ENCODE data around the gene AS3MT. TPM values are rescaled to one million over a fixed set of nuclear protein-coding genes. Genes with fewer than 3 reads are reported as not detected.

Gene AS3MT
- total RNA-seq, 1 donor from 2014 or later, result 0.29 TPM

DNA sequence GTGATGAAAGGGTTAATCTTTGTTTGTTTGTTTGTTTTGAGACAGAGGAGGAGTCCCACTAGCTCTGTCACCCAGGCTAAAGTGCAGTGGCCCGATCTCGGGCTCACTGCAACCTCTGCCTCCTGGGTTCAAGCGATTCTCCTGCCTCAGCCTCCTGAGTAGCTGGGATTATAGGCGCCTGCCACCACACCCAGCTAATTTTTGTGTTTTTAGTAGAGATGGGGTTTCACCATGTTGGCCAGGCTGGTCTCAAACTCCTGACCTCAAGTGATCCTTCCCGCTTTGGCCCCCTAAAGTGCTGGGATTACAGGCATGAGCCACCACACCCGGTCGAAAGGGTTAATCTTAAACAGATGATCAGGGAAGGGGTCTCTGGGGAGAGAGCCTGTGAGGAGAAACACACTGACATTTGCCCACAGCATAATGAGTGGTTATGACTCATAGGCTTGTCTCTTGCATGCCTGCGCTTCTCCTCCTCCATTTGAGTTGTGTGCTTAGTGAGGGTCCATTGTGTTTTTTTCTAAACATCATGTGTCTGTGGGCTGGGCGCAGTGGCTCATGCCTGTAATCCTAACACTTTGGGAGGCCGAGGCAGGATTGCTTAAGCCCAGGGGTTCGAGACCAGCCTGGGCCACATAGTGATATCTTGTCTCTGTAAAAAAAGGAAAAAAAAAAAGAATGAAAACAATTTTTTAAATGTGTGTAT is 13.4 kb upstream of the AS3MT start:
- DNase-seq (ENCODE audit: low spot score), result peak; percentile 25

DNA sequence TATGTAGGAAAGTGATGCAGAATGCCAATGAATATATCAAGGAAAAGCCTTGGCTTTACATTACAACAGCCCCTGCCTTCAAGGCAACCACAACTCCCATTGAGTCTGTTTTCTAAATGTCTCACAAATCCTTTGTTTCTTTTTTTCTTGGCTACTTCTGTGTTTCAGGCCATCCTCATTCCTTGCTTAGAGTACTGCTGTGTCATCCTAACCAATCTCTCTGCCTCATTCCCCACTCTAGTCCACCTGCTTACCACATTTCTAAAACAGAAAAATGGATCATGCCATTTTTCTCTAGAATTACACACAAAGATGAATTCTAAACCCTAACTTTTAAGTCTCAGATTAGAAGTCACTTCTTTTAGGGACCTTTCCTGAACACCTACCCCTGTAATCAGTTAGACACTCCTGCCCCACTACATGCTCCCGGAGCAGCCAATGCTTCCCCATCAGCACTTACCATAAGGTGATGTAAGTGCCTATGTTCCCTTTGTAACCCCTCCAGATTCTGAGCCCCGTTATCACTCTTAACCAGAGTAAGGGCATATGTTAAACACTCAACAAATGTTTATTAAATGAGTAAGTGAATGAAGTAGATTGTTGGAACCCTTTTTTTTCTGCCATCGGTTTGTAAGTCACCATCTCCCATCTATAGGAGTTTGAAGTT is 12.4 kb upstream of the AS3MT start:
- peak; percentile 4 for DNase-seq (ENCODE audit: low spot score)

DNA sequence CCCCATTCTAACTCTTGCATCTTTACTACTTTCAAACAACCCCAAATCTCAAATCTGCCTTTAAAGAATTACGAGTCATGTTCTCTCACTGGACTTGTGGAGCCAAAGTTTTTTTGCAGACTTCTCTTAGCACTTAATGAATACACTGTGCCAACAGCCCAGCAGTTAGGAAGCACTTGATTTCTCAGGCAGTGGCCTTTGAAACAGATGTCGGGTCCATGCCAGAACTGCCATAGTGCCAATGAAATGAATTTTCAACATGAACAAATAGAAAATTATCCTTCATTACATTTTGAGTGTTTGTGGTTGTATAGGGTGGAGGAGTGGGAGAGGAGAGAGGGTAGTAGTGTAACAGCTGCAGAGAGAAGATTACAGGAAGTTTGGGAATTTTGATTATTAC is 9.4 kb upstream of the AS3MT start:
- DNase-seq (ENCODE audit: low spot score), result no peak

DNA sequence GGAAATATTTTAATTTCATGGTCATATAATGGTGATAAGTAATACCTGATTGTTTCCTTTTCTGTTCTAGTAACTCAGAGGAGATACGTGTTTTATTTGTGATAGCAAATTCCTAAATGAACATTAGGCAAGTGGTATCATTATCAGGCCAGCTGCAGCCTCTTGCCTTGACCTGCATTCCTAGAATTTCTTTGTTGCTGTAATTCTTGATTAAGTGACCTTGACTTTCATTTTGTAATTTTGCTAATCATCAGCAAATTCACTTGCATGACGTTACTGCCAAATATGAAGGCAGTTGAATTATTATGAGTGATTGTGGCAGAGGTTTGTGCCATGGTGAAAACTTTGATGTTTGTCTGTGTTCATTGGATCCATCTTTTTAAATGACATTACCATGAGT is 5.6 kb upstream of the AS3MT start:
- DNase-seq (ENCODE audit: low spot score), result no peak

DNA sequence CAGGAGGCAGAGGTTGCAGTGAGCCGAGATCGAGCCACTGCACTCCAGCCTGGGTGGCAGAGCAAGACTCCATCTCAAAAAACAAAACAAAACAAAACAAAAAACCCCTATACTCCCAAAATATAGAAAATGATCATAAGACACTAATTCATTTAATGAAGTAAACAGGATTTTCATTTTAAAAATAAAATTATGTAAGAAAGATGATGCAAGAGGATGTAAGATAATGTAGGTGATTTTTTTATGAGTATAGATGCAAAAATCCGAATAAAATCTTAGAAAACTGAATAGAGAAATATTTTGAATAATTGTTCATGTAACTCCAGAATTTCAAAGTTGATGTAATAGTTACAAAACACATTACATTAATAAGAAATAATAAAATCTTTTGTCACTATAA is 3.6 kb upstream of the AS3MT start:
- DNase-seq (ENCODE audit: low spot score), result no peak

DNA sequence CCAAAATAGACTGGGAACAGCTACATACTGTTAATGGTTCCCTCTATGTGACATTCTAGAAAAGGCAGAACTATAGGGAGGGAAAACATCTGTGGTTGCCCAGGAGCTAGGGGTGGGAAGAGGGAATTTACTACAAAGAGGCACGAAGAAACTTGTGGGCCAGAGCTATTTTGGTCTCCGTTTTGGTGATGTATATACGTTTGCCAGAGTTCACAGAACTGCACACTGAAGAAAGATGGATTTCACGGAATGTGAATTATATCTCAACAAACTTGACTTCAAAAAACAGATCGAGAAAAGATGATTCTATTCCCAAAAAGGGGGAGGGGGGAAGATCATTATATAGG is 386 bp upstream of the AS3MT start:
- no peak for DNase-seq (ENCODE audit: low spot score)

DNA sequence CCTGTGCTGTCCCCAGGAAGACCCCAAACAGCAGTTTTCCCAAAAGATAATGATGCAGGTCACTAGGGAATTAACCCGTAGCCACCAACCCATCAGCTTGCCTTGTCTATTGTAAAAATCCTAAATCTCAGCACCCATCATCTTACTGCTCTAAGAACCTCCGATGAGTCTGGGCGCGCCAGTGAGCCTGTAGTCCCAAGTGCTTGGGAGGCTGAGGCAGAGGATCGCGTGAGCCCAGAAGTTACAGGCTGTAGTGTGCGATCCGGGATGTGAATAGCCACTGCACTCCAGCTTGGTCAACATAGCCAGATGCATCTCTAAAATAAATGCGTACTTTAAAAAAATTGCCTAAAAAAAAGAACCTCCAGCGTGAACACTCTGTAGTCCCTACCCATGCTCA is 951 bp downstream of the AS3MT start:
- DNase-seq (ENCODE audit: low spot score), result no peak

DNA sequence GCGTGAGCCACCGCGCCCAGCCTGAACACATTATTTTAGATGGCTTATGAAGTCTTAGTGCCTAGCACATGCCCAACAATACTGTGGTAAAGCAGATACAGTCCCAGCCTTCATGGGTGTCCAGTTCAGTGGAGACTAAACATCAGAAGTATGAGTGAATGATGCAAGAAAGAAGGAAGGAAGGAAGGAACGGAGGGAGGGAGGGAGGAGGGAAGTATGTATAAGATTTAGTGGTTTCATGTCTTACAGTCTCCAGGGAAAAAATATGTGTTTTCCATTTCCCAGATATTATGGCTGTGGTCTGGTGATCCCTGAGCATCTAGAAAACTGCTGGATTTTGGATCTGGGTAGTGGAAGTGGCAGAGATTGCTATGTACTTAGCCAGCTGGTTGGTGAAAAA is 2.9 kb downstream of the AS3MT start:
- no peak for DNase-seq (ENCODE audit: low spot score)

DNA sequence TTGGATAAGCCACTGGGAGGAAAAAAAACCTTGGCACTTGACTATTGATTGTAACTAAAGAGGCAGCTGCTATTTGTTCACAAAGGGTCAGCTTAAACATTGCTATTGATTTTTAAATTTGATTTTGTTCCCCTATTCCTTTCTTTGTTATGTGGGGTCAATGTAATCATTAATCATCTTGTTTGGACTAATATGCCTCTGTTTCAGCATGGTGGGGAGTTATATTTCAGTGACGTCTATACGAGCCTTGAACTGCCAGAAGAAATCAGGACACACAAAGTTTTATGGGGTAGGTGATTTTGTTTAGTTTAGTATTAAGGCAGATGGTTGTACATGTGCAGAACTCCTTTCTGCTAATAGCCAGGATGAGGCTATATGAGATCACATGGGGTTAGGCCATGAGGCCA is 7.5 kb downstream of the AS3MT start:
- DNase-seq (ENCODE audit: low spot score), result no peak

DNA sequence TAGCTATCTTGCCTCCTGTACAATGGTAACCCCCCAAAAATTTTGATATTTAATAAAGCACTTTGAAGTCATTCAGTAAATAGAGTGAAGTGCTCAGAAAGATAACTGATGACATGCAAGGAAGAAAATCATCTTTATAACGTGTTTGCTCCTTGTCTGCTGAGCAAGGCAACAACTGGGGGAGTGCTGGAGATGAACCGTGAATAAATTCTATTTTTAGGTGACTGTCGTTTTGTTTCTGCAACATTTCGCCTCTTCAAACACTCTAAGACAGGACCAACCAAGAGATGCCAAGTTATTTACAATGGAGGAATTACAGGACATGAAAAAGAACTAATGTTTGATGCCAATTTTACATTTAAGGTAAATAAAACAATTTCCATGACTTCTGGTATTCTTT is 9.4 kb downstream of the AS3MT start:
- DNase-seq (ENCODE audit: low spot score), result no peak

DNA sequence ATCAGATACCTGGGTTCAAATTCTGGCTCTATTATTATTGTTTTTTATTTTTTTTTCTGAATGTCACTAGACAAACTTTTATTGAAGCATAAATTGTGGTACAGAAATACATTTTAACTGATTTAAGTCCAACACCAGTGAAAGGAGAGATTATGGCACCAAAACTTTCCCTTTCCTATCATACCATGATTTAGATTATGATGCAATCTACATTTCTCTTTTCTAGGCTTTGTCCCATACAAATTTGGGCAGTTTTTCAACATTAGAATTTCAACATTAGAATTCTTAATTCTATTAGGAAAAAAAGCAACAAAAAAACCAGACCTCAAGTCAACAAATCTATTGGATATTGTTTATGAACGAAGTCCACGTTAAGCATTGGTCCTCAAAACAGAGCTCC is 11.0 kb downstream of the AS3MT start:
- no peak for DNase-seq (ENCODE audit: low spot score)

DNA sequence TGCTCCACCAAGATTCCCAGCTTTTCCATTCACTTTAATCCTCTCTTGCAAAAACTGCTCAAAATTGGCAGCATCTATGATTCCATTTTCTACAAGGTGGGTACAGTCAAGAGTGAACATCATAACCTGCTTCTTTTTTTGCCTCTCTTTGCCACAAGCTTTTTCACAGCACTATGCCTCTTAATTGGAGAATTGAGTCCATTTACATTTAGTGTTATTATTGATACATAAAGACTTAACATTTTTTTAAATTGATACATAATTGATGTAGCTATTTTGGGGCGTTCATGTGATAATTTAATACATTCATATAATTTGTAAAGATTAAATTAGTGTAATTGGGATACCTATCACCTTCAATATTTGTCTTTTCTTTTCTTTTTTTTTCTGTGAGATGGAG is 18.8 kb downstream of the AS3MT start:
- DNase-seq (ENCODE audit: low spot score), result no peak

DNA sequence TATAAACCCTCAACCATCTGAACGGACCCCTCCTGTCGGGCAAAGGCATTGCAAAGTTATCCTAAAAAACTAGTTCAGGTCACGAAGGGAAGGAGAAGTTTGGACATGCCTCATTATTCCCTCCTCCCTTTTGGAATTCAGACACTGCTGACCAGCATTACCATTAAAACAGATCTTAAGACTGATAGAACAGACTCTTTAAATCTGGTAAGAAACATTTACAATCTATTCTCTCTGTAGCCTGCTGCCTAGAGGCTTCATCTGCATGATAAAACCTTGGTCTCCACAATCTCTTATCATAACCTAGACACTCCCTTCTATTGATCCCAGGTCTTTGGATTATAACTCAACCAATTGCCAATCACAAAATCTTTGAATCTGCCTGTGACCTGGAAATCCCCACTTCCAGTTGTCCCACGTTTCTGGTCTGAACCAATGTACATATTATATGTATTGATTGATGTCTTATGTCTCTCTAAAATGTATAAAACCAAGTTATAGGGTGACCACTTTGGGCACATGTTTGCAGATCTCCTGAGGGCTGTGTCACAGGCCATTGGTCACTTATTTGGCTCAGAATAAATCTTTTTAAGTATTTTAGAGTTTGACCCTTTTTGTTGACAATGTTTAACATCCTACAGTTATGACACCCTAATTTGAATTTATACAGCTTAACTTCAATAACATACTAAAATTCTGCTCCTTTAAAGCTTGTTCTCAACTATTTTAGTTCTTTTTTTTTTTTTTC is 25.4 kb downstream of the AS3MT start:
- no peak for DNase-seq (ENCODE audit: low spot score)

DNA sequence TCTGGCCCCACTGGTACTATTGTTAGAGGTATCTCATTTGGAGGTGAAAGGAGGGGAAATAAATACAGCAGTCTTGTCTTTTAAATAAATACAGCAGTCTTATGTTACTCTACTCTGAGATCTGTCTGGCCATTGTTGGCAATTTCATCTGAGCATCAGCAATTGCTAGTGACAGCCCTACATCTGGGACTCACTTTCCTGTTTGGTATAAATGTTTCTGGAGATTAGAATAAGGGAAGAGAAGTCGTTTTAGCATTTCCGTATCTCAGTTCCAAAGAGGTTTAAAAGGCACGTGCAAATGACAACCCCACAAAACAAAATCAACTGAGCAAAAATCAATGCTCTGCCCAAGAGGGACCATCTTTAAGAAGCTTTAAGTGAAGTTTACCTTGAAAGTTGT is 30.7 kb downstream of the AS3MT start:
- no peak for DNase-seq (ENCODE audit: low spot score)

DNA sequence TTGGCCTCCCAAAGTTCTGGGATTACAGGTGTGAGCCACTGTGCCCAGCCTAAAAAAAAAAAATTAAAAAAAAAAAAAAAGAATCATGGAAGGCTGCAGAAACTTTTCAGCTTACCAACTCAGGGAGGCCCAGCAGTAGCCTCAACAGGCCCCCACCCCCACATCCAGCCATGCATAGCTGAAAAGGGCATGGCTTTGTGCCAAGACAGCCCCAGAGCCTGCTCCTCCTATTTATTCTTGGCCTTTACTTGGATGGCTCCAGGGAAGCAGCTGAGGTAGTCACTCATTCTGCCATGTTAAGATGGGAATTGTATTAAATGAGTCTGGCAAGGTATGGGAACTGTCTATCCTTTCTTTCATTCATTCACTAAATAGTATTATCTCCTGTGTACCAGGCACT is 35.1 kb downstream of the AS3MT start:
- DNase-seq (ENCODE audit: low spot score), result no peak

DNA sequence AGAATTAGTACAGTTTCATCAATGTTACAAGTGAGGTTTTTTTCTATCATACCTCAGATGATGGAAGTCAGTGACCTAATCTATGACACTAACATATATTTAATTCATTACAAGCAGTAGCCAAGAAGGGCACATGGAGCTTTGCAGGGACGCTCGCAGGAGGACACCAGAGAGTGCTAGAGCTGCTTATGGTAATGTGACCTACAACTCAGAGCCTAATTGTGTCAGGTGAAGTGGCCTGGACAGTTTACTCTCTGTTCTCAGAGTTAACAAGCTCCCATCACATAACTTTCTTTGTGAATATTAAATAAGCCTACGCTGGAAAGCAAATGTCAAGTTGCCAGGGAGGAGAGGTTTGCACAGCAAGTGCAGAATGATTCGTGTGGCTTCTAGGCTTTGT is 37.2 kb downstream of the AS3MT start:
- no peak for DNase-seq (ENCODE audit: low spot score)

DNA sequence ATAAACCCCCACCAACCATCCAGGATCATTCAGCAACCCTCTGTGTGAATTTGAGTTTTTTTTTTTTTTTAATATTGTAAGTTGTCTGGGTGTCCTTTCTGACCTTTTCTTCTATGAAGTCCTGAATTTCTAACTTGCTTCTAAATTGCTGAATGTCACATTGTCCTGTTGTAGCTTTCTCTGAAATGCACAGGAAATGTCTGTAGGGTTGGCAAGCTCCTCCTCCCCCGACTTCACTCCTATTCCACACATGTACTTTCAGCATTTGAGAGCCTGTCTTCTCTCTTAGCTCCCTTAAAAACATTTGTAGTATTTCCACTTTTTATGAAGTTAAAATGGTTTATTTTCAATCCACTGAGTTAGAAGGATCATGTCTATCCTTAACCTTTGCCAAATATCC is 45.5 kb downstream of the AS3MT start:
- no peak for DNase-seq (ENCODE audit: low spot score)

DNA sequence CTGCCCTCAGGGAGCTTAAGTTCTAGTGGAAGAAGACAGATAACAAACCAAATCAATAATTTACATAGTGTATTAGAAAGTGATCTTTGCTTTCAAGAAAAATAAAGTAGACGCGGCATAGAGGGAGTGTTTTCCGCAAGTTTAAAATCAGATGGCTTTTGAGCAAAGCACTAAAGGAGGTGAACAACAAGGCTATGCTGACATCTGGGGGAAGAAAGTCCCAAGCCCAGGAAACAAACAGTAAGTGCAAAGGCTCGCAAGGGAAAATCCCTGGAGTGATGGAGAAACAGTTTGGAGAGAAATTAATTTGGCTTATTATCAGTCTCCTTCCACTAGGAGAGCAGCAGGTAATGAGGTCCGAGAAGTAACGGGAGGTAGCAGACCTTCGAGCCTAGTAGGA is 46.9 kb downstream of the AS3MT start:
- no peak for DNase-seq (ENCODE audit: low spot score)

DNA sequence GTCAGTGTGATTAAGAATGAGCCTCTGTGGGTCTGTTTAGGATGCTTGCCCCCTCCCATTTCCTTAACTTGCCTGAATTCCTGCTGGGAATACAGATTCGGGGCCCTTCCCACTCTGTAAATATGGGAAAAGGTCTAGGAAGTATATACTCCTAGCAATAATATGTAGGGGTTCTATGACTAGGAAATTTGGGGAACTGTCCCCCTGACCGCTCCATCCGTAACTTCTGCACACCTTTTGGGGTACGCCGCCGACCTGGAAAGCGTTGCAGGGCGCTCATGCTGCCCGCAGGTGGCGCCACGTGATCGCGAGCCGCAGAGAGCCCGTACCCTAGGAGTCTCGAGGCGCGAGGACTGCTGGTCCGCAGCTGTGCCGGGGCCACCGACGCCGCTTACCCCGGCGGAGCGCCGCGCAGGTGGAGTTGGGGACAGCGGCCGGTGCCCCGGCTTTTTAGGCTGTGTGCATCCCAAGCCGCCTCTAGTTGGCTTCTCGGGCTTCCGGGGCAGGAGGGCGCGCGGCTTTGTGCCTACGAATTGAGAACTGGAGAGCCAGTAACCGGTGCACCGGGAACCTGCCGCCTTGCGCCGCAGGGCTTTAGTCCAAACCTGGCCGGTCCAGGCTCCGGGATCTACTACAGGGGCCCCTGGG is 48.2 kb downstream of the AS3MT start:
- peak; percentile 82 for DNase-seq (ENCODE audit: low spot score)

DNA sequence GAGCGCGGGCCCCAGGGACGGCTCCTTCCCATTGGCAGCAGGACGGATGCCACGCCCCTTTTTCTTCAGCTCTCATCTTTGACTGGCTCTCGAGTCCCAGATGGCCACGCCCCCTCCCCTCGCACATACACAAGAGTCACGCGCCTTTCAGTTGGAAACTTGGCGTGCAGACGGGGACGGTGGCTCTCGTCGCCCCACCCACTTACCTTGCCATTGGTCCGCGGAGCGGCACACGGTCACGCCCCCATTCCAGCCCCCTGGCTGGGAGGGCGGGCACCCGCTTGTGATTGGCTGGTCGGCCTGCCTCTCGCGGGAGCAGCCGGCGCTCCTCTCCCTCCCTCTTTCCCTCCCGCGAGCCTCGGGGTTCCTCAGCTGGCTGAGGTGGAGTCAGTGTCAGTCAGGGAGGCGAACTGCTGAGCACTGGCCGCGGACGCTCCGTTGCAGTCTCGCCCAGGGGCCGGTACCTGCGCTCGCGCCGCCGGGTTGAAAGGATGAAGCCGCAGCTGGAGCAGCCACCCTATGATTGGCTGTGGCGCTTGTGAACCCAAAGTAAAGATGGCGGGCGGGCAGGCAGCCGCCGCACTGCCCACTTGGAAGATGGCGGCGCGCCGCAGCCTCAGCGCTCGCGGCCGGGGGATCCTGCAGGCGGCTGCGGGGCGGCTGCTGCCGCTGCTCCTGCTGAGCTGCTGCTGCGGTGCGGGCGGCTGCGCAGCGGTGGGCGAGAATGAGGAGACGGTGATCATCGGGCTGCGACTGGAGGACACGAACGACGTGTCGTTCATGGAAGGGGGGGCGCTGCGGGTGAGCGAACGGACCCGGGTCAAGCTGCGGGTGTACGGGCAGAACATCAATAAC is 48.9 kb downstream of the AS3MT start, which contains the start of gene CNNM2:
CNNM2 (plus strand) TSS at position 333 of the 855 bp plus-strand sequence; CDS start at position 520, 187 bp downstream.
- DNase-seq (ENCODE audit: low spot score), result peak; percentile 100

DNA sequence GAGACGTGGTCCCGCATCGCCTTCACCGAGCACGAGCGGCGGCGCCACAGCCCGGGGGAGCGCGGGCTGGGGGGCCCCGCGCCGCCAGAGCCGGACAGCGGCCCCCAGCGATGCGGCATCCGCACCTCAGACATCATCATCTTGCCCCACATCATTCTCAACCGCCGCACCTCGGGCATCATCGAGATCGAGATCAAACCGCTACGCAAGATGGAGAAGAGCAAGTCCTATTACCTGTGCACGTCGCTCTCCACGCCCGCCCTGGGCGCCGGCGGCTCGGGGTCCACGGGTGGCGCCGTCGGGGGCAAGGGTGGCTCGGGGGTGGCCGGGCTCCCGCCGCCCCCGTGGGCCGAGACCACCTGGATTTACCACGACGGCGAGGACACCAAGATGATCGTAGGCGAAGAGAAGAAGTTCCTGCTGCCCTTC is 49.6 kb downstream of the AS3MT start:
- no peak for DNase-seq (ENCODE audit: low spot score)

Data from ureter (tissue), 1 donor.